HepG2 (cell line): ENCODE data around the gene RNF213. TPM values are rescaled to one million over a fixed set of nuclear protein-coding genes. Genes with fewer than 3 reads are reported as not detected.

Experiments used
- ATF7 ChIP-seq, 2 experiments: fragments of 450-650 bp in 1 of 2; sonication (generic) in 1 of 2; formaldehyde crosslinking in 1 of 2; IDR thresholded peaks; 2 replicates each; pipeline versions ENCODE4 v1.4.0 to v1.6.1; 2016 to 2020; ENCODE audit warnings: antibody characterized with exemption in 1 of 2, mild to moderate bottlenecking in 1 of 2, missing genetic modification reagents in 1 of 2
- CC2D1A ChIP-seq: sonication (generic); formaldehyde crosslinking; IDR thresholded peaks from 2 replicates; pipeline ENCODE4 v1.8.1; 2023; ENCODE audit warnings: mild to moderate bottlenecking, missing genetic modification reagents
- CREB1 ChIP-seq, 2 experiments: fragments of 450-650 bp in 1 of 2; IDR thresholded peaks; 2 replicates each; pipeline ENCODE4 v1.6.1; 2016 to 2017; ENCODE audit warnings: control low read depth in 1 of 2, mild to moderate bottlenecking in 1 of 2, missing compliant biosample characterization in 1 of 2, missing genetic modification characterization in 1 of 2
- FOXK1 ChIP-seq: sonication (generic); formaldehyde crosslinking; IDR thresholded peaks from 2 replicates; pipeline ENCODE4 v1.4.0; 2020; ENCODE audit warnings: low read depth, missing genetic modification reagents, borderline replicate concordance
- FOXK2 ChIP-seq: fragments of 450-650 bp; IDR thresholded peaks from 2 replicates; pipeline ENCODE4 v1.6.1; 2016
- HOXA9 ChIP-seq: sonication (generic); formaldehyde crosslinking; IDR thresholded peaks from 2 replicates; pipeline ENCODE4 v1.8.1; 2022; ENCODE audit warnings: missing genetic modification reagents, mild to moderate bottlenecking, moderate library complexity, borderline replicate concordance
- NKX3-1 ChIP-seq: sonication (generic); formaldehyde crosslinking; IDR thresholded peaks from 2 replicates; pipeline ENCODE4 v1.5.0; 2020; ENCODE audit warnings: missing genetic modification reagents
- RAD51 ChIP-seq: fragments of 450-650 bp; IDR thresholded peaks from 2 replicates; pipeline ENCODE4 v1.6.1; 2016; ENCODE audit warnings: borderline replicate concordance
- RORA ChIP-seq: sonication (generic); formaldehyde crosslinking; IDR thresholded peaks from 2 replicates; pipeline ENCODE4 v1.5.0; 2020; ENCODE audit warnings: mild to moderate bottlenecking, missing genetic modification reagents, moderate library complexity
- TRAFD1 ChIP-seq: sonication (generic); formaldehyde crosslinking; IDR thresholded peaks from 2 replicates; pipeline ENCODE4 v1.5.1; 2020; ENCODE audit warnings: missing genetic modification reagents, mild to moderate bottlenecking, borderline replicate concordance
- ZBTB7A ChIP-seq: sonication (generic); formaldehyde crosslinking; IDR thresholded peaks from 2 replicates; pipeline ENCODE4 v1.8.0; 2022; ENCODE audit warnings: mild to moderate bottlenecking, missing genetic modification reagents
- ZNF251 ChIP-seq: sonication (generic); formaldehyde crosslinking; IDR thresholded peaks from 2 replicates; pipeline ENCODE4 v1.9.0; 2021; ENCODE audit warnings: mild to moderate bottlenecking, missing genetic modification reagents
- ZNF333 ChIP-seq: sonication (generic); formaldehyde crosslinking; IDR thresholded peaks from 2 replicates; pipeline ENCODE4 v1.4.0; 2020; ENCODE audit warnings: mild to moderate bottlenecking, missing genetic modification reagents, borderline replicate concordance
- ZNF530 ChIP-seq: sonication (generic); formaldehyde crosslinking; IDR thresholded peaks from 2 replicates; pipeline ENCODE4 v1.5.0; 2020; ENCODE audit warnings: low read depth, mild to moderate bottlenecking, missing genetic modification reagents
- ZNF563 ChIP-seq: sonication (generic); formaldehyde crosslinking; IDR thresholded peaks from 2 replicates; pipeline ENCODE4 v1.8.0; 2022; ENCODE audit warnings: mild to moderate bottlenecking, moderate library complexity, missing genetic modification reagents
- ZNF609 ChIP-seq: sonication (generic); formaldehyde crosslinking; IDR thresholded peaks from 2 replicates; pipeline ENCODE4 v1.4.0; 2020; ENCODE audit warnings: mild to moderate bottlenecking, missing genetic modification reagents, borderline replicate concordance
- ZNF691 ChIP-seq: sonication (generic); formaldehyde crosslinking; IDR thresholded peaks from 2 replicates; pipeline ENCODE4 v1.4.0; 2020; ENCODE audit warnings: missing genetic modification reagents, low read depth, mild to moderate bottlenecking, borderline replicate concordance
- ZNF709 ChIP-seq: sonication (generic); formaldehyde crosslinking; IDR thresholded peaks from 2 replicates; pipeline ENCODE4 v1.5.0; 2020; ENCODE audit warnings: mild to moderate bottlenecking, missing genetic modification reagents
- polyA plus RNA-seq, 8 experiments: library from polyadenylated mRNA; depleted of rRNA in 3 of 8; stranded (reverse) in 7 of 8; unstranded in 1 of 8; fragments of >200 nt; fragmentation: Illumina TruSeq in 4 of 8; extraction: Trizol in 4 of 8; gene quantifications; 2 replicates each; pipeline versions ENCODE4 v1.2.1 to v1.2.3, GENCODE V29; 2011 to 2016; ENCODE audit warnings: low read depth in 4 of 8, missing spikeins in 1 of 8, mixed read lengths in 1 of 8; ENCODE audit not compliant: insufficient read depth in 1 of 8
- total RNA-seq, 5 experiments: library from RNA; depleted of rRNA; stranded (reverse); fragments of >200 nt; fragmentation: Illumina TruSeq; extraction: Trizol; gene quantifications; 2 replicates each; pipeline ENCODE4 v1.2.3, GENCODE V29; 2016; ENCODE audit warnings: low read depth in 1 of 5

RNF213 gene
- total and polyA plus RNA-seq, 2 of the 13 experiments (the other 11 are each of a cell fraction or from before 2014, with no cell fraction given), result 38.6 to 38.7 TPM

GRCh38 chr17:80414803-80415625, 154.4 kb downstream of the RNF213 start, which contains the start of gene ENDOV (continued):
- TF ChIP-seq ATF7 (IDR thresholded peaks at IDR 0.05) (no peak), ATF7 (CRISPR knock-in tag; IDR thresholded peaks at IDR 0.05) (peak; percentile 68; the same call in 1 of the 2 replicates), CC2D1A (CRISPR knock-in tag) (no peak), RAD51 (no peak), CREB1 (IDR thresholded peaks at IDR 0.05) (peak; percentile 97), CREB1 (CRISPR knock-in tag; IDR thresholded peaks at IDR 0.05) (peak; percentile 99), ZNF251 (CRISPR knock-in tag) (0 out of 2 replicates have a peak, but pooled peaks have one; percentile 64), ZNF563 (peak; percentile 77), HOXA9 (CRISPR knock-in tag) (no peak; the same call in 1 of the 2 replicates), ZNF691 (CRISPR knock-in tag) (peak; percentile 82), NKX3-1 (CRISPR knock-in tag) (peak; percentile 89; the same call in 1 of the 2 replicates), TRAFD1 (CRISPR knock-in tag) (no peak), RORA (CRISPR knock-in tag) (no peak), ZBTB7A (CRISPR knock-in tag) (no peak; the same call in none of the 2 replicates), ZNF609 (0 out of 2 replicates have a peak, but pooled peaks have one; percentile 37), ZNF530 (CRISPR knock-in tag) (no peak), FOXK1 (CRISPR knock-in tag) (peak; percentile 90), ZNF333 (peak; percentile 87), FOXK2 (no peak), ZNF709 (CRISPR knock-in tag) (peak; percentile 86)
